IPS DF 6.9 (cell line): Measurements from ENCODE around the gene LUC7L3.

Experiments used
- DNase-seq: peaks from one replicate; pipeline ENCODE4 v3.0.0-alpha.2; 2013; ENCODE audit warnings: low read depth, low spot score
- H3K27ac ChIP-seq: one replicate; pipeline ENCODE4 v1.5.1; 2013; ENCODE audit warnings: low read length, control low read depth
- H3K27me3 ChIP-seq: 2 replicates; pipeline ENCODE4 v1.6.1; 2013; ENCODE audit warnings: mild to moderate bottlenecking, low read length; ENCODE audit not compliant: control insufficient read depth, insufficient read depth
- H3K36me3 ChIP-seq: 2 replicates; pipeline ENCODE4 v1.6.1; 2013; ENCODE audit warnings: low read length; ENCODE audit not compliant: control insufficient read depth, insufficient read depth
- H3K4me1 ChIP-seq: 2 replicates; pipeline ENCODE4 v1.6.1; 2013; ENCODE audit warnings: low read length; ENCODE audit not compliant: control insufficient read depth, insufficient read depth
- H3K4me3 ChIP-seq: 2 replicates; pipeline ENCODE4 v1.5.1; 2013; ENCODE audit warnings: mild to moderate bottlenecking, low read length
- H3K9me3 ChIP-seq: 2 replicates; pipeline ENCODE4 v1.6.1; 2013; ENCODE audit warnings: low read length, inconsistent platforms; ENCODE audit not compliant: control insufficient read depth, insufficient read depth
- WGBS: extraction: QIAGEN DNeasy Blood & Tissue Kit; methylation state at CpG from one replicate; pipeline ENCODE4 v1.1.7; 2013; ENCODE audit warnings: mixed read lengths, missing lambda C conversion rate; ENCODE audit not compliant: insufficient read length, insufficient coverage; 5-methylcytosine and 5-hydroxymethylcytosine counted together

Gene LUC7L3

GRCh38 chr17:50728881-50729765 lies 9.7 kb downstream of the LUC7L3 start:
- Histone ChIP-seq H3K4me3 (no peak overlapping the region), H3K4me1 (no peaks in the 10 kb centered on the region), H3K27me3 (no peaks in the 10 kb centered on the region), H3K36me3 (no peaks in the 10 kb centered on the region), H3K9me3 (no peaks in the 10 kb centered on the region), H3K27ac (no peak overlapping the region)
- WGBS: no CpG with 5 or more reads among the region's 5 CpGs
- no peak for DNase-seq

DNA sequence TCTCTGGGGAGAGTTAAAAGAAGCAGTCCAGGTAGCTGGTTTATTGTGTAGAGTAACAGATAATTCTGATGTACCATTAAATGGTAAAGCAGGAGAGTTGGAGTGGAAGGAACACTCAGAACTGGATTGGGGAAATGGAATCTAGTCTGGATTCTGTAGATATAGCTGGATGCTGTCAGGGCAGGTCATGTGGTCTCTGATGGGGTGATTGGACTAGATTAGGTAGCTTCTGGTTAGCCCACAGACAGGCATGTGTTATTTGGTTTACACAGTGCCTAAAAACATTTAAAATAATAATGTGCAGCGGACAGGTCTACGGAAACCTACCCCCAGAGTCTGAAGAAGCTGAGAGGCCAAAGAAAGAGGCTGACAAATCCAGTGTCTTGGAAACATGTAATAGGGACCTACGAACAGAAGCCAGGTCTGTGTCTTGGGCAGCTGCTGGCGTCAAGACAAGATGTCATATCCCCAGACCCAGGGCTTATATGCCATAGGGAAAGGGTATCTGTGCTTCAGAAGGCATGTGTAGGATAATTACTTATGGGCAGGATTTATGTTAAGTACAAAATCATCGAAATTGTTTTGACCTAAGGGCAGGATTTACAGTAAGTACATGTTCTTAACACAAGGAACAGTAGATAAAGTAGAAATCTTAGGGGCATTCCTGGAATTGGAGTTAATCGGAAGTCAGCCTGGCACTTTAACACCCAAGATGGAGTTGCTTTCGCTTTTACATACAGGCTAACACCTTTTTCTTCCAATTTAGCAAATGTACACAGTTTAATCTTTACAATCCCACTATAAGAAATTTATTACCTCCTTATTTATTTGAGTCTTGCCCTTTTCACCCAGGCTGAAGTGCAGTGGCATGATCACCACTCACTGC lies 12.4 kb downstream of the LUC7L3 start:
- H3K4me1 ChIP-seq: no peaks in the 10 kb centered on the region
- H3K36me3 ChIP-seq: no peaks in the 10 kb centered on the region
- no peak overlapping the region for H3K4me3 ChIP-seq
- H3K9me3 ChIP-seq: no peaks in the 10 kb centered on the region
- no peak for DNase-seq
- H3K27me3 ChIP-seq: no peaks in the 10 kb centered on the region
- WGBS: no CpG with 5 or more reads among the region's 7 CpGs
- no peak overlapping the region for H3K27ac ChIP-seq

DNA sequence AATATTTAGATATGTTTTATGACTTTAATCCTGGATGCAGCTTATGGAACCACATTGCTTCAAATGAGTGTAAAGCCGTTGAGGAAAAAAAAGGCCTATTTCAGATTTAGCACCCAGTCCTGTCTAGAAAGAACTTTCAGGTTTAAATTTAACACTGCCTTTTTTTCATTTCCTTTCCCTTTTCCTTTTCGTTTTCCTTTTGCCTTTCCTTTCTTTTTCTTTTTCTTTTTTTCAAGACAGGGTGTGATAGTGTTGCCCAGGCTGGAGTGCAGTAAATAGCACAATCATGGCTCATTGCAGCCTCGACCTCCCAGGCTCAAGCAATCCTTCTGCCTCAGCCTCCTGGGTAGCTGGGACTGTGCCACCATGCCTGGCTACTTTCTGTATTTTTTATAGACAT lies 15.9 kb downstream of the LUC7L3 start:
- no CpG with 5 or more reads among the region's 3 CpGs for WGBS
- Histone ChIP-seq H3K27me3 (no peaks in the 10 kb centered on the region), H3K27ac (no peak overlapping the region), H3K36me3 (no peaks in the 10 kb centered on the region), H3K9me3 (no peaks in the 10 kb centered on the region), H3K4me1 (no peaks in the 10 kb centered on the region), H3K4me3 (no peak overlapping the region)
- no peak for DNase-seq

DNA sequence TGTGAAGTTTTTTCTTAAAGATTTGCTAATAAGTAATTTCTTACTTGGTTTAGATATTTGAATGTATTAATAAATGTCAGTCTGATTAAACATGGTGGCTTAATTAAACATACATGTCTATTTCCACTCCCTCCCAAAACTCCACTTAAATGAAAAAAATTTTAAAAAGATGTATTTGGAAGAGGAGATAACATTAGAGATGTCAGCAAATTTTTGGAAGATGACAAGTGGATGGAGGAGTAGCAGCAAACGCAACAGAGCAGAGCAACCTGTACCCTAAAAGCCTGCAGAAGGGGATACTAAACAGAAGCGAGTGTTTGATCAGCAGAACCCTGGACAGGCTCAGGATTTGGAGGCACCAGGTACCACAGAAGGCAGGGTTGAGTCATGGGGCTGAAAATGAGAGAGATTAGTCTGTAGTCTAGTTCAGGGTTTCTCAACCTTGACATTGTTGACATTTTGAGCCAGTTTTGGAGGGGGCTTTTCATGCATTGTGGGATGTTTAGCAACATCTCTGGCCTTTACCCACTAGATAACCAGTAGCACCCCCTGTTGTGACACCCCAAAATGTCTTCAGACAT lies 17.8 kb downstream of the LUC7L3 start:
- DNase-seq: no peak
- Histone ChIP-seq H3K27ac (no peak overlapping the region), H3K9me3 (no peaks in the 10 kb centered on the region), H3K36me3 (peaks cover 12% of the 10 kb centered on the region), H3K4me3 (no peak overlapping the region), H3K27me3 (no peaks in the 10 kb centered on the region), H3K4me1 (no peaks in the 10 kb centered on the region)
- no CpG with 5 or more reads among the region's 2 CpGs for WGBS

DNA sequence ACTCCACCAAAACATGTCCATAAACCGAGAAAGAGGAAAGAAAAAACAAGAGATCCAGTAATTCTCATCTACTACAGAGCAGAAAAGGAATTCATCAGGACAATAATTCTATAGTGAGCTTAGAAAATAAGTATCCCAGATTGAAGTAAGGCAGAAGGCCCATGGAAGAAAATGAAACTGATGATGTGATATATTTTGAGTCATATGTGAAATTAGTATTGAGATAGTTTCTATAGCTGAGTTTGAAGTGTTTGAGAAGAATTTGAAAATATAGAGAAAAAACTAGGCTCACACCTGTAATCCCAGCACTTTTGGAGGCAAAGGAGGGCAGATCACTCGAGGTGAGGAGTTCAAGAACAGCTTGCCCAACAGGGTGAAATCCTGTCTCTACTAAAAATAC lies 19.7 kb downstream of the LUC7L3 start:
- H3K4me1 ChIP-seq: no peaks in the 10 kb centered on the region
- no peak overlapping the region for H3K27ac ChIP-seq
- H3K9me3 ChIP-seq: no peaks in the 10 kb centered on the region
- no CpG with 5 or more reads among the region's 2 CpGs for WGBS
- H3K36me3 ChIP-seq: peaks cover 23% of the 10 kb centered on the region
- DNase-seq: no peak
- no peaks in the 10 kb centered on the region for H3K27me3 ChIP-seq
- H3K4me3 ChIP-seq: no peak overlapping the region

DNA sequence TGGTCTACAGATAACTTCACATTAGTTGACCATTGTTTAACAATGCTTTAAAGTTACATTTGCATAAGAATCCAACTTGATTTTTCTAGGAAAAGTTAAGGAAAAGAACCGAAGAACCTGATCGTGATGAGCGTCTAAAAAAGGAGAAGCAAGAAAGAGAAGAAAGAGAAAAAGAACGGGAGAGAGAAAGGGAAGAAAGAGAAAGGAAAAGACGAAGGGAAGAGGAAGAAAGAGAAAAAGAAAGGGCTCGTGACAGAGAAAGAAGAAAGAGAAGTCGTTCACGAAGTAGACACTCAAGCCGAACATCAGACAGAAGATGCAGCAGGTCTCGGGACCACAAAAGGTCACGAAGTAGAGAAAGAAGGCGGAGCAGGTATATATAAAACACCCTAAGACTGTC lies 26.2 kb downstream of the LUC7L3 start:
- Histone ChIP-seq H3K4me3 (no peak overlapping the region), H3K36me3 (peaks cover 44% of the 10 kb centered on the region), H3K9me3 (no peaks in the 10 kb centered on the region), H3K27ac (no peak overlapping the region), H3K27me3 (no peaks in the 10 kb centered on the region), H3K4me1 (no peaks in the 10 kb centered on the region)
- DNase-seq: no peak
- WGBS: no CpG with 5 or more reads among the region's 12 CpGs

DNA sequence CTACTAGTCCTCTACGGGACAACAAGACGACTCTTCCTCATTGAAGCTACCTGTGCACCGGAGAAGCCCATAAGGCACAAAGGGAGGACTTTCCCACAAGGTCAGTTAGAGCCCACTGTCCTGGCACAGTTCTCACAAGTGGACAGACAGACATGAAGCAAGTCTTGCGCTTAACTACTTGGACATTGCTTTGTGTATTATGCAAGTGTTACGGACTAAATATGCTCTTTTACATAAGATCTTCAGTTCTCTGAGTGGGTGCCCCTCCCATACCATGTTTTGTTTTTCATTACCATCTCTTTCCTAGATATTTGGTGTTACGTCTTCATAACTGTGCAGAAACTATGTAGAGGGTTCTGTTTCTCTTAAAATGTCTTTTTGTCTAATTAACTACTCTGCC lies 29.8 kb downstream of the LUC7L3 start:
- WGBS: no CpG with 5 or more reads among the region's 6 CpGs
- H3K9me3 ChIP-seq: no peaks in the 10 kb centered on the region
- H3K4me3 ChIP-seq: no peak overlapping the region
- H3K27ac ChIP-seq: no peak overlapping the region
- H3K27me3 ChIP-seq: no peaks in the 10 kb centered on the region
- DNase-seq: no peak
- H3K4me1 ChIP-seq: no peaks in the 10 kb centered on the region
- H3K36me3 ChIP-seq: peaks cover 29% of the 10 kb centered on the region

DNA sequence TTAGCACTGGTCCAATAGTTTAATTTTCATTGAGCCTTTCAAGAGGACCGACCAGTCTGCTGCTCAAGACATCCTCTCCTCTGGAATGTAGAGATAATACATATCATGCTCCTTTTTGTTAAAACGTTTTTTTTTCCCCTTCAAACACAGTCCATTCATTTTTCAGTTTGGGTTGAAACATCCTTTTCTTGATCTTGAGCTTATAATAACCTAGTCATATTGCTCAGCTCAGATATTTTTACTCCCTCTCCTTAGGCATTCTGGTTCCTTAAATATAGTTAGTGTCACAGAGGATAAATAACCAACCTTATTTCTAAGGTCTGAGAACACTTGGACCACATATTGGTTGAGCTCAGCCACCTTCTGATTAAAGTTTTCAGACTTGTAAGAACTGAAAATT lies 35.1 kb downstream of the LUC7L3 start:
- H3K36me3 ChIP-seq: peaks cover 11% of the 10 kb centered on the region; the same call in 1 of the 2 replicates
- no CpG with 5 or more reads among the region's 2 CpGs for WGBS

GRCh38 chr17:50758524-50758923 lies 39.1 kb downstream of the LUC7L3 start:
- Histone ChIP-seq H3K36me3 (no peaks in the 10 kb centered on the region), H3K9me3 (no peaks in the 10 kb centered on the region), H3K27ac (no peak overlapping the region), H3K27me3 (no peaks in the 10 kb centered on the region), H3K4me3 (no peak overlapping the region), H3K4me1 (no peaks in the 10 kb centered on the region)
- no CpG with 5 or more reads among the region's 5 CpGs for WGBS
- no peak for DNase-seq

More for the DNA sequence above, 35.1 kb downstream of the LUC7L3 start:
- H3K4me1 ChIP-seq: no peaks in the 10 kb centered on the region
- no peak overlapping the region for H3K27ac ChIP-seq
- H3K4me3 ChIP-seq: no peak overlapping the region
- H3K9me3 ChIP-seq: no peaks in the 10 kb centered on the region
- no peak for DNase-seq
- H3K27me3 ChIP-seq: no peaks in the 10 kb centered on the region

DNA sequence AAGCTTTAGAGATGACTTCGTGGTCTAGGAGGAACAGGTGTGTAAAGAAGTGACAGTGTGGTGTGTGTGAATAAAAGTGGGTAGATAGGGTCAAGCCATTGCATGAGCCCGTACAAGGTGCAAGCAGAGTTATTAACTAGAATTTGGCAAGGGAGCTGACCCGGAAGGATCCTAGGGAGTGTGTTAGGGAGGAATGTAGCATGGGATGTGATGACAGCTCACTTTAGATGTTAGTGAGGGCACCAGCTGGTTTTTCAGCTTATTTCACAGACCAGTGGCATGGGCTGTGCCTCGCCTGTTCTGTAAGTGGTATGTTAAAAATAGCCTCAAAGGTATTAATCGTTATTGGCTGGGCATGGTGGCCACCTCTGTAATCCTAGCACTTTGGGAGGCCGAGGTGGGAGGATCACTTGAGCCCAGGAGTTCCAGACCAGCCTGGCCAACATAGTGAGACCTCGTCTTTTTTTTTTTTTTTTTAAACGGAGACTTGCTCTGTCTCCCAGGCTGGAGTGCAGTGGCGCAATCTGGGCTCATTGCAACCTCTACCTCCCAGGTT lies 39.7 kb downstream of the LUC7L3 start:
- Histone ChIP-seq H3K27me3 (no peaks in the 10 kb centered on the region), H3K27ac (no peak overlapping the region), H3K36me3 (no peaks in the 10 kb centered on the region), H3K4me1 (no peaks in the 10 kb centered on the region), H3K9me3 (no peaks in the 10 kb centered on the region), H3K4me3 (no peak overlapping the region)
- DNase-seq: no peak
- WGBS: no CpG with 5 or more reads among the region's 9 CpGs
